ENCODE results near the gene MTFR1L. TPM values are rescaled to one million over a fixed set of nuclear protein-coding genes. Genes with fewer than 3 reads are reported as not detected.

The MTFR1L gene
- total RNA-seq, 2 experiments from 2014 or later: 29.7 to 34.1 TPM

DNA sequence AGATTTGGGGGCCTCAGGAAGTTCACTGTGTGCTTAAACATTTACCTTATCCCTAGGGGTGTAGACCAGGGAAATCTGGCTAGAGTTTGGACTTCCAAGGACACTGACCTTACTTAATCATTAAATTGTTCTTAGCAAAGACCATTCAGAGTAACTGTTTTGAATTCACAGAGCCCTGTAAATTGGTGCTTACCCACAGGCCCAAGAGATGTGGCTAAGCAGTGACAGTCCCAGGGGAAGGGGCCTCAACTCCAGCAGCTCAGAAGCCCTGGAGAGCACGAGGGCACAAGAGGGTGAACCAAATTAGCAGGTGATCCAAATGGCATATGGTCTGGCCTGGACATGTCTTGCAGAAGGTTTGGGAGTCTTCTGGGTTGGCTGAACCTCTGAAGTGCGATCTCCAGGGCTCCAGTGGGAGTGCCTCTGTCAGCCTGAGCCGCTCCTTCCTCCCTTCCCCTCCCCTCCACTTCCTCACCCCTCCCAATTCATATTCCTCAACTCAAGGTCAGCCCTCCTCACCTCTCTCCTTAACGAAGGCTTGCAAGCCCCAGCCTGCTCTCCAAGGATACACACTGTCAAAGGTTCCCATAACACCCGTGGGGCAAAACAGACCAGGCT, 51.4 kb downstream of the MTFR1L start:
- CTCF ChIA-PET: interaction anchor here (1.1 kb wide), 1 partner anchor 100 kb away, joined by 3 read pairs; no protein-coding TSS in a partner anchor

DNA sequence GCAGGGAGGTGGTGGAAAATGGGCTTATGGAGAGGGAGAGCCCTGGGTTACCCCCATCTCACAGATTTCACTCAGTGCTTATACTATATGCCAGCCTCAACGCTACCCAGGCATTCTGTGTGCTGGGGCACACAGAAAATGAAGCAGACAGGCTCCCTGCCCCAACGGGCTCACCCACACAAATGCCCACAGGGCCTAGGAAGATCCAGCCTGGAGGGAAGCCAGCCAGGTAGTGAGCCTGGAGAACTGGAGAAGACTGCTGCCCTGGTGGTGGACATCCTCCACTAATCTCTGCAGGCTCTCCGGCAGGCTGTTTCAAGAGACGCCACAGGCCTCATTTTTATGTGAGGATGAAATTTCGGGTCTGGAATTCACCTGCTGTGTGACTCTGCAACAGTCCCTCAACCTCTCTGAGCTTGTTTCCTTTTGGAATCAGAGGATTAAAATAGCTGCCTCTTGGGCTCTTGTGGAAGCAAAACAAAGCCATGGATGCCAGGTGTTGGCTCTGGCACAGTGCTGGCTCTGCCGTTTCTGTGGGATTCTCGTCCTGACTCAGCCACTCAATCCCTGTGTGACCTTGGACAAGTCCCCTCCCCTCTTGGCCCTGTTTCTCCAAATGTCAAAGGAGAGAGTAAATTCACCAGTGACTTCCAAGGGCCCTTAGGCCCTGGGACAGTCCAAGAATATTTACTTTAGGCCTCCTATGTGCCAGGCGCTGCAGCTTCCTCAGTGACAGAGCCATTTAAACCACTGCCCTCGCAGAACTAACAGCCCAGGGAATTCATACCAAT, 52.1 kb downstream of the MTFR1L start:
- ChIA-PET POLR2A (no interaction called here), CTCF (interaction anchor here (0.7 kb wide), 1 partner anchor 281 kb away, joined by 3 read pairs; no protein-coding TSS in a partner anchor)

More for the DNA sequence above, 51.4 kb downstream of the MTFR1L start:
- POLR2A ChIA-PET: no interaction called here

DNA sequence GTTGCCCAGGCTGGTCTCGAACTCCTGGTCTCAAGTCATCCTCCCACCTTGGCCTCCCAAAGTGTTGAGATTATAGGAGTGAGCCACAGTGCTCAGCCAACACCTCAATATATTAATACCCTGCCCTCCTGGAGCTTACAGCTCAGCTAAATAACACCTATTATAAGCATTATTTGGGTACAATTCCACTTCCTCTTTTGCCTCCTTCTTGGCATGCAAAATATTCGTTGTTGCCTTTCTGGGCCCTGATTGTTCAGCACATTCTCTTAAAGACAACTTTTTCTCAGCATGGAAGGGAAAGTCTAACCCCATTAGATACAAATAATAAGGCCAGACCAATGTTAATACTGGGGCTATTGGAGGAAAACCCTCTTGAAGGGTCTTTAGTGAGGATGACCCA, 53.0 kb downstream of the MTFR1L start:
- POLR2A ChIA-PET: no interaction called here
- CTCF ChIA-PET: interaction anchor here (0.7 kb wide), 1 partner anchor 280 kb away, joined by 3 read pairs; no protein-coding TSS in a partner anchor

DNA sequence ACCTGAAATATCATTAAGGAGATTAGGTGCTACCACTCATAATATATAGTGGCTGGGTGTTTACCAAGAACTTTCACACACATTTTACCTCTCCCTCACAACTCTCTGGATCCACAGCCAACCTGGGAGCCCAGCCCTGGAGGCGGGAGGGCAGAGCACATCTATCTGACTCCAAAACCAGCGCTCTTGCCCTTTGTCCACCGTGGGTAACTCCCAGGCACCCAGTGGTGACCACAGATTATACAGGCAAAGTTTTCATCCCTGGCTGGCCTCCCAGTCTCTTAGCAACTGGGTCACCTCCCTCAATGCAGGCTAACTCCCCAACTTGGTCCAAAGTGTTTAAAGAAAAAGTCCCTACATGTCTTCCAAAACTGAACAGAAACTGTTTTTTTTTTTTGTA, 53.4 kb downstream of the MTFR1L start:
- POLR2A ChIA-PET: no interaction called here
- CTCF ChIA-PET: no interaction called here

DNA sequence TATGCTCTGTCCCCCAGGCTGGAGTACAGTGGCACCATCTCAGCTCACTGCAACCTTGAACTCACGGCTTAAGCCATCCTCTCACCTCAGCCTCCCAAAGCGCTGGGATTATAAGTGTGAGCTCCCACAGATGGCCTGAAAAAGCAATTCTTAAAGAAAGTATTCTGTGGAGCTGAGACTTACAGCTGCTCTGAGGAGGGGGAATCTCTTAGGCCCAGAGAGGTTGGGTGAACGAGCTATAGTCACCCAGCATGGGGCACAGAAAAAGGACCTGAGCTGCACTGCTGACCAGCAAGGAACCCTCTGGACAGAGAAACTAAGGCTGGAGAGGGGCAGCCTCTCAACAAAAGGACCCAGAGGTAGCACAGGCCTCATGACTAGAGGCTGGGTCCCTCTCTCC, 54.5 kb downstream of the MTFR1L start:
- CTCF ChIA-PET: interaction anchor here (1.0 to 1.5 kb wide), 3 partner anchors 21 to 128 kb away, joined by 3 to 5 read pairs (median 3); no protein-coding TSS in a partner anchor

DNA sequence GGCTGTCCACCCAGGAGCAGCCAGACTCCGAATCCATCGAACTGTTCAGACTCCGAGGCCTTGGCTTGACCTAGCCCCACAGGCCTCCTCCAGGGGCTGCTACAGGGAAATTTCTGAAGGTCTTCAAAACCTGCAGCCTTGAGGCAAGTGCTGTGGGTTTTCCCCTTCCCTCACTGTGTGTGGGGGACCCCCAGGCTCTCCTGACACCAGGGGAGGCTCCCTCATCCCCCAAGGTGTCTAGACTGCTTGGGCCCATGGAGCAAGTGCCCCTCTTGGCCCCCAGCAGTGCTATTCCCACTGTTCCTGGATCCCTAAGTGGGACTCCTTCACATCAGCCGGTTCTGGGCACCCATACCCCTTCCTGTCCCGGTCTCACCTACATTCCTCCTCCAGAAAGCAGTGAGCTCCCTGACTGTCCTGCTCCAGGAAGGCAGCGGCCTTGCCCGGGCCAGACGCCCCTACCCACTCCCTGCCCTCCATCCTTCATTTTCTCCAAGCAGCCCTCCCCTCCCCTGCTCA, 54.9 kb downstream of the MTFR1L start:
- POLR2A ChIA-PET: interaction anchor here (1.1 to 1.8 kb wide), 3 partner anchors 55 to 123 kb away, joined by 3 to 8 read pairs (median 6); partner anchors contain the start of genes MTFR1L and PAFAH2
- CTCF ChIA-PET: interaction anchor here (1.0 to 1.5 kb wide), 3 partner anchors 20 to 127 kb away, joined by 3 to 5 read pairs (median 3); no protein-coding TSS in a partner anchor

More for the DNA sequence above, 54.5 kb downstream of the MTFR1L start:
- POLR2A ChIA-PET: interaction anchor here (1.3 kb wide), 1 partner anchor 54 kb away, joined by 6 read pairs; the partner anchor contains the start of gene MTFR1L

DNA sequence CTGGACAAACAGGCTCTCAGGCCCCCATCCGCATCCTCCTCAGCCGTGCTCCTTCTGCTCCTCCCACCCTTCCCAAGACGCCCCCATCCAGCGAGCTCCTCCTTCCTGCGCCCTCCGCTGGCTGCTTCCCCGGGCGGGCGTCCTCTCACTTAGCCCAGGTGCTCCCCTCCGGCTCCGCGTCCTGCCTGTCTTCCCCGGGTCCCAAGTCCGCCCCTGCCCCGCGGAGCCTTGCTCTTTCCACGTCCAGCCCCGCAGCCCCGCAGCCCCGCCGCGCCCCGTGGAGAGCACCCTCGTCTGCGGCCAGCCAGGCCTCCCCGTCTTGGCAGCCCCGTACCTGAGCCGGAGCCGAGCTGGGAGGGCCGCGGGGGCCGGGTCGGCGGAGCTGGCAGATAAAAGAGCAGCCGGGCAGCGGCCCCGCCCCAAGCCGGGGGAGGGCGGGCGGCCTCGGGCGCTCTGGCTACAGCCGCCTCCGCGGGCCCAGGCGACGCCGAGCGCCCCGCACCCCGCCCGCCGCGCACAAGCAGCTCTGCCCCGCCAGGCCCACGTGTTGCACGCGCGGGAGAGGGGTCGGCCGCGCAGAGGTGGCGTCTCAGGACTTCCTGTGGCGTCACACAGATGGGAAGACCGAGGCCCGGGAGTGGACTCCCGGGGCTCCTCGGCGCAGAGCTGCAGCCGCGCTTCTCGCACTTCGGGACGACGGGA, 55.6 kb downstream of the MTFR1L start, which contains the start of gene PAQR7:
Gene PAQR7, minus strand, starts transcription at position 555 of the 702 bp plus-strand sequence. CDS start 11,869 bp downstream, outside the sequence.
- POLR2A ChIA-PET: interaction anchor here (0.9 to 1.8 kb wide), 5 partner anchors 30 to 122 kb away, joined by 3 to 8 read pairs (median 3); partner anchors contain the start of genes MTFR1L and PAFAH2
- CTCF ChIA-PET: interaction anchor here (1.0 to 1.5 kb wide), 5 partner anchors 17 to 127 kb away, joined by 3 to 5 read pairs (median 3); no protein-coding TSS in a partner anchor

DNA sequence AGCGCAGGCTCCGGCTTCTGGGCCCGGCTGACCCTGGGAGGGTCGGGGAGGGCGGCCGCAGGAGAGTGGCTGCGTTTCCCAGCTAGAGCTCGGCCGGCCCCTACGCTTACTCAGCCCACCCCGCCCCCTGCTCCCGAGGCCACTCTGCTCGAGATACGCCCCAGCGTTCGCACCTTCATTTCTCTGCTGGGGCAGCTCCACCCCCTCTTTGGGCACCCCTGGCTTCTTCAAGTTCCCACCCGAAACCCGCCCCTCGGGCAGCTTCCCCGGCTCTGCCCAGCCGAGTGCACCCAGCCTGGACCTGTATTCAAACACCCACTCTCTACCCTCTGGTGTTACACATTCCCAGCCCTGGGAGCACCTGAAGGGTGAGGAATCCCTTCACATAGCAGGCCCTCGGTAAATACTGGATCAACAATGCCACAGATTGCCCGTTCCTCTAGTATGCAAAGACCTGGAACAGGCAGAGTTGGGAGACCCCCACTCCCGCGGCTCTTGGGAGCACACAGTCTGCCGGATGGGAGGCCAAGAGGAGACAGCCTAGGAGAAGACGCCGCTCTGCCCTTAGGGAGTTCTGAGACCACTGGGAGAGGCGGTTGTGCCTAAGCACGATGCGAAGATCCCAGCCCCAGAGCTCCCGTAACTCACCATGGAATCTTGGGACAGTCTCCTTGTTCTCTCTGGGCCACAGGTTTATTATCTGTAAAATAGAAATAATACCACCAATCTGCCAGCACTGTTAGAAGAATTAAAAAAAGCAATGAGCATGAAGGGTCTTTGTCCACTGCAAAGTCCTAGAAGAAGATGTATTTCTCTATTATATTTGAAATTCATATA, 56.3 kb downstream of the MTFR1L start:
- ChIA-PET POLR2A (interaction anchor here (0.5 to 1.8 kb wide), 6 partner anchors 11 to 121 kb away, joined by 3 to 8 read pairs (median 3); partner anchors contain the start of gene PAFAH2), CTCF (interaction anchor here (1.0 to 1.5 kb wide), 5 partner anchors 16 to 126 kb away, joined by 3 to 5 read pairs (median 3); no protein-coding TSS in a partner anchor)

DNA sequence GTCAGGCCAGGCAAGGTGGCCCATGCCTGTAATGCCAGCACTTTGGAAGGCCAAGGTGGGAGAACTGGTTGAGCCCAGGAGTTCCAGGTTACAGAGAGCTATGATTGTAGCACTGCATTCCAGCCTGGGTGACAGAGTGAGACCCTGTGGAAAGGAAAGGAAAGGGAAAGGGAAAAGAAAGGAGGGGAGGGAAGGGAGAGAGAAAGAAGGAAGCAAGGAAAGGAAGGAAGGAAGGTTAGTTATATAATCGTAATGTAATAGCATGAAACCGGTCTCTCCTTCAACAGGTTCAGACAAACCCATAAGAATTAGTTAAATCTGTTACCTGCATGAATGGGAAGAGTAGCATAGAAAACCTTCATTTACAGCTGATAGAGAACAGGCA, 56.9 kb downstream of the MTFR1L start:
- CTCF ChIA-PET: interaction anchor here (1.1 to 1.5 kb wide), 2 partner anchors 17 to 19 kb away, joined by 3 to 5 read pairs; no protein-coding TSS in a partner anchor
- POLR2A ChIA-PET: interaction anchor here (0.5 kb wide), 1 partner anchor 12 kb away, joined by 3 read pairs; no protein-coding TSS in a partner anchor

DNA sequence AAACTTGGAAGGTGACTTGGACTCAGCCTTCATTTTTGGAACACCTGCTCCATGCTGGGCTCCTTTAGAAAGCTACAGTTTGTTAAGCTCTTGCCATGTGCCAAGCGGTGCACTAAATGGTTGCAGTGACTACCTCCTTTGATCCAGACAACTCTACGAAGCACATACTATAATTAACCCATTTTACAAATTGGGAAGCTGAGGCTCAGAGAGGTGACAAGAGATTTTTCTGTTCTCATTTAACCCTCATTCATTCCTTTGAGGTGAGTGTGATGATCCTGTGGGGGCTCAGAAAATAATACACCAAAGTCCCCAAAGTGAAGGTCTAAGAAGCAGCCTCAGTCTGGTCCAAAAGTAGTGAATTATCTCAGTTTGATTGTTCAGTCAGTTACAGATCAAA, 57.4 kb downstream of the MTFR1L start:
- ChIA-PET POLR2A (no interaction called here), CTCF (no interaction called here)

DNA sequence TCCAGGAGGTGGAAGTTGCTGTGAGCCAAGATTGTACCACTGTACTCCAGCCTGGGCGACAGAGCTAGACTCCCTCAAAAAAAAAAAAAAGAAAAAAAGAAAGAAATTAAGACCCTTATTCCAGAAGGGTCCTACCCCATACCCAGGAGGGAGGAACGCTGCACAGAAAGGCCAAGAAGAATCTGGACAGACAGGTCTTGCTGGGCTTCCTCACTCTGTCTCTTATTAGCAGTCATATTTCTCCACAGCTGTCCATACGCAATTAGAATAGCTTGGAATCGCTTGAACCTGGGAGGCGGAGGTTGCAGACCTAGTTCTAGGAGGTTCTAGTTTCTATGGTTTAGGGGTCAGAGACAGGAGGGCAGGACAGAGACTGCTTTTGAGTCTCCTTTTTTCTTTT, 58.9 kb downstream of the MTFR1L start:
- CTCF ChIA-PET: no interaction called here
- POLR2A ChIA-PET: no interaction called here

DNA sequence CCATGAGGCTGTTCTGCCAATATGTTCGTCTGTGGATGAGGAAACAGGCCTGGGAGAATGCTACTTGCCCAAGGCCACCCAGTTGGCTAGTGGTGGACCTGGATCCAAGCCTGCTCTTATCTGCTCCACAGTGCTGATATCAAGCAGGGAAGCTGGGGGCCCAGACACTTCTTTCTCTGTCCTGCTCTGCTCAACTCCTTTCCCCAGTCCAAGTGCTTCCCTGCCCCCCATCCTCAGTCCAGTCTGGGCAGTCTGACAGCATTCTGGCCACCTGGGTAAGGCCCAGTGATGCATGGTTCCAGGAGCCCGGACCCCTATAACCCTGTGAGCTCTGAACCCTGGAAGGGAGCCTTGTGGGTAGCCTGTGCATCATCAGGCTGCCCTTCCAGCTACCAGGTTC, 59.9 kb downstream of the MTFR1L start:
- ChIA-PET POLR2A (no interaction called here), CTCF (no interaction called here)

DNA sequence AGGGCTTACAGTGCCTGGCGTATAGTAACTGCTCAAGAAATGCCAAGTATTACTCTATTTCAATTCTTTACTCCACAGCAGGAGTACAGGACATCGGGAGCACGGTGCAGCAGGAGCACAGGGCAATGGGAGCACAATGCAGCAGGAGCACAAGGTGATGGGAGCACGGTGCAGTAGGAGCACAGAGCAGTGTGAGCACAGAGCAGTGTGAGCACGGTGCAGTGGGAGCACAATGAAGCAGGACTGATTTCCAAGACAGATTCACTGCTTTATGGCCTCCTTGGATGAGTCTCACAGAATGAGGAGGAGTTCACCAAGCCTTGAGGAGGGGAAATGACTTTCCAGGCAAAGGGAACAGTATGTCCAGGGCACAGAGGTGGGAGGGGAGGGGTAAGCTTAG, 60.8 kb downstream of the MTFR1L start:
- CTCF ChIA-PET: interaction anchor here (2.4 kb wide), 1 partner anchor 15 kb away, joined by 10 read pairs; no protein-coding TSS in a partner anchor
- POLR2A ChIA-PET: no interaction called here

DNA sequence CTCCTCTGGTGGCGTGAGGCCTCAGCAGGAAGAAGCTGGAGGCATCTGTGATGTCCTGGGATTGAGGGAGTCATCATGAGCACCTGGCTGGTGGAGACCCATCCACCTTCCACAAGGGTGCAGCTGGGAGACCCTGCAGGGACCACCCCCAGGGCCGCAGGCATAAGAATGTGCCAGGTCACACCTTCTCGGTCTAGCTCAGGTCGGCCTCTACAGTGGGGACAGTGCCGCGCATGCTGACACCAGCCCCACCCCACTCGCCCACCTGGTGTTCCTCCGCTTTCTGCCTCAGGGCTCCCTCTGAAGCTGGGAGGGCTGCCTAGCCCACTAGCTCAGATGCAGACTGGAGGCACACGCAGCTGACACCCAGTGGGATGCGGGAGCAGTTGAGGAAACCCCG, 61.5 kb downstream of the MTFR1L start:
- ChIA-PET CTCF (interaction anchor here (2.4 kb wide), 1 partner anchor 14 kb away, joined by 10 read pairs; no protein-coding TSS in a partner anchor), POLR2A (no interaction called here)
